Activated T-cell treated with anti-CD3 and anti-CD28 coated beads, Interleukin-2, amount 50 U/mL, for 4 hours (primary cell): ENCODE results near the gene SLC26A9. TPM values are rescaled to one million over a fixed set of nuclear protein-coding genes. Genes with fewer than 3 reads are reported as not detected.

Experiments
- ATAC-seq, 2 donors: fragments of 200-7000 bp; cut with Tn5 transposase; one replicate each; pipeline ENCODE4 v1.10.0; 2021
- DNase-seq: peaks from one replicate; pipeline ENCODE4 v3.0.0-alpha.2; 2020
- H3K27me3 Mint-ChIP-seq: one replicate; pipeline ENCODE4 v1.8.0; 2021; ENCODE audit warnings: low read depth, mixed read lengths
- H3K36me3 Mint-ChIP-seq: one replicate; pipeline ENCODE4 v1.8.0; 2022; ENCODE audit warnings: mixed read lengths; ENCODE audit not compliant: insufficient read depth
- H3K4me1 Mint-ChIP-seq: one replicate; pipeline ENCODE4 v1.8.0; 2021; ENCODE audit warnings: low read depth, mixed read lengths
- H3K4me3 Mint-ChIP-seq: one replicate; pipeline ENCODE4 v1.8.0; 2021; ENCODE audit warnings: mild to moderate bottlenecking, moderate library complexity, mixed read lengths
- H3K9me3 Mint-ChIP-seq: one replicate; pipeline ENCODE4 v1.8.0; 2021; ENCODE audit warnings: mixed read lengths
- total RNA-seq, 3 donors: library from RNA; stranded (reverse); gene quantifications; one replicate each; pipeline ENCODE4 v1.2.1, GENCODE V29; 2021

SLC26A9 gene
- total RNA-seq, 3 donors from 2014 or later, result not detected

GRCh38 chr1:205977402-205978014, 34.3 kb upstream of the SLC26A9 start:
- ATAC-seq (peak; percentile 73 to 76), DNase-seq (peak; percentile 73)
- H3K36me3 Mint-ChIP-seq, result no peaks in the 10 kb centered on the region
- peaks cover 6% of the 10 kb centered on the region for H3K9me3 Mint-ChIP-seq
- H3K4me1 Mint-ChIP-seq, result no peaks in the 10 kb centered on the region
- peaks cover 2% of the 10 kb centered on the region for H3K27me3 Mint-ChIP-seq
- H3K4me3 Mint-ChIP-seq, result no peak overlapping the region

GRCh38 chr1:205976708-205977401, 33.6 kb upstream of the SLC26A9 start:
- H3K27me3 Mint-ChIP-seq, result peaks cover 2% of the 10 kb centered on the region
- no peaks in the 10 kb centered on the region for H3K4me1 Mint-ChIP-seq
- no peak overlapping the region for H3K4me3 Mint-ChIP-seq
- H3K36me3 Mint-ChIP-seq, result no peaks in the 10 kb centered on the region
- DNase-seq (no peak), ATAC-seq (no peak)
- peaks cover 1% of the 10 kb centered on the region for H3K9me3 Mint-ChIP-seq

GRCh38 chr1:205976036-205976435, 32.8 kb upstream of the SLC26A9 start:
- no peak overlapping the region for H3K4me3 Mint-ChIP-seq
- no peak for ATAC-seq
- no peaks in the 10 kb centered on the region for H3K36me3 Mint-ChIP-seq
- no peaks in the 10 kb centered on the region for H3K9me3 Mint-ChIP-seq
- no peaks in the 10 kb centered on the region for H3K4me1 Mint-ChIP-seq
- peaks cover 2% of the 10 kb centered on the region for H3K27me3 Mint-ChIP-seq
- DNase-seq, result no peak

- no peak for DNase-seq
Measured at GRCh38 chr1:205975387-205975998, 32.2 kb upstream of the SLC26A9 start.

GRCh38 chr1:205974712-205975111, 31.5 kb upstream of the SLC26A9 start:
- H3K4me1 Mint-ChIP-seq, result no peaks in the 10 kb centered on the region
- no peak for DNase-seq
- H3K36me3 Mint-ChIP-seq, result no peaks in the 10 kb centered on the region
- no peak overlapping the region for H3K4me3 Mint-ChIP-seq
- peaks cover 2% of the 10 kb centered on the region for H3K27me3 Mint-ChIP-seq
- no peaks in the 10 kb centered on the region for H3K9me3 Mint-ChIP-seq
- ATAC-seq, result no peak

More at GRCh38 chr1:205975387-205975998, 32.2 kb upstream of the SLC26A9 start:
- Mint-ChIP-seq H3K4me3 (no peak overlapping the region), H3K9me3 (no peaks in the 10 kb centered on the region), H3K36me3 (no peaks in the 10 kb centered on the region), H3K27me3 (peaks cover 2% of the 10 kb centered on the region), H3K4me1 (no peaks in the 10 kb centered on the region)
- ATAC-seq, result no peak

- no peaks in the 10 kb centered on the region for H3K36me3 Mint-ChIP-seq
- H3K4me1 Mint-ChIP-seq, result no peaks in the 10 kb centered on the region
- no peak overlapping the region for H3K4me3 Mint-ChIP-seq
- DNase-seq (no peak), ATAC-seq (no peak)
- no peaks in the 10 kb centered on the region for H3K9me3 Mint-ChIP-seq
- H3K27me3 Mint-ChIP-seq, result peaks cover 2% of the 10 kb centered on the region
Measured at GRCh38 chr1:205973377-205974232, 30.3 kb upstream of the SLC26A9 start.

- no peak overlapping the region for H3K4me3 Mint-ChIP-seq
- ATAC-seq, result no peak
- no peaks in the 10 kb centered on the region for H3K9me3 Mint-ChIP-seq
- no peaks in the 10 kb centered on the region for H3K4me1 Mint-ChIP-seq
- DNase-seq, result no peak
- no peaks in the 10 kb centered on the region for H3K36me3 Mint-ChIP-seq
- H3K27me3 Mint-ChIP-seq, result peaks cover 2% of the 10 kb centered on the region
Measured at GRCh38 chr1:205972491-205973168, 29.4 kb upstream of the SLC26A9 start.

GRCh38 chr1:205972081-205972480, 28.8 kb upstream of the SLC26A9 start:
- no peaks in the 10 kb centered on the region for H3K4me1 Mint-ChIP-seq
- H3K9me3 Mint-ChIP-seq, result no peaks in the 10 kb centered on the region
- H3K27me3 Mint-ChIP-seq, result no peaks in the 10 kb centered on the region
- DNase-seq, result no peak
- no peak for ATAC-seq
- H3K36me3 Mint-ChIP-seq, result no peaks in the 10 kb centered on the region
- no peak overlapping the region for H3K4me3 Mint-ChIP-seq

- DNase-seq (no peak), ATAC-seq (no peak)
- no peaks in the 10 kb centered on the region for H3K27me3 Mint-ChIP-seq
- no peaks in the 10 kb centered on the region for H3K36me3 Mint-ChIP-seq
- no peaks in the 10 kb centered on the region for H3K9me3 Mint-ChIP-seq
- no peaks in the 10 kb centered on the region for H3K4me1 Mint-ChIP-seq
- H3K4me3 Mint-ChIP-seq, result no peak overlapping the region
Measured at GRCh38 chr1:205971082-205971481, 27.8 kb upstream of the SLC26A9 start.

GRCh38 chr1:205970486-205970885, 27.2 kb upstream of the SLC26A9 start:
- no peak for DNase-seq
- no peaks in the 10 kb centered on the region for H3K4me1 Mint-ChIP-seq
- H3K9me3 Mint-ChIP-seq, result no peaks in the 10 kb centered on the region
- no peaks in the 10 kb centered on the region for H3K36me3 Mint-ChIP-seq
- H3K27me3 Mint-ChIP-seq, result peaks cover 2% of the 10 kb centered on the region
- ATAC-seq, result no peak
- H3K4me3 Mint-ChIP-seq, result no peak overlapping the region

GRCh38 chr1:205969229-205969628, 26.0 kb upstream of the SLC26A9 start:
- H3K4me3 Mint-ChIP-seq, result no peak overlapping the region
- no peaks in the 10 kb centered on the region for H3K9me3 Mint-ChIP-seq
- no peak for DNase-seq
- peaks cover 2% of the 10 kb centered on the region for H3K27me3 Mint-ChIP-seq
- H3K4me1 Mint-ChIP-seq, result no peaks in the 10 kb centered on the region
- no peaks in the 10 kb centered on the region for H3K36me3 Mint-ChIP-seq
- no peak for ATAC-seq

GRCh38 chr1:205967554-205968335, 24.5 kb upstream of the SLC26A9 start:
- Mint-ChIP-seq H3K4me3 (no peak overlapping the region), H3K9me3 (no peaks in the 10 kb centered on the region), H3K36me3 (no peaks in the 10 kb centered on the region), H3K27me3 (peaks cover 2% of the 10 kb centered on the region), H3K4me1 (no peaks in the 10 kb centered on the region)
- no peak for ATAC-seq
- no peak for DNase-seq

- no peaks in the 10 kb centered on the region for H3K4me1 Mint-ChIP-seq
- DNase-seq, result no peak
Measured at GRCh38 chr1:205965036-205965884, 22.0 kb upstream of the SLC26A9 start.

More at GRCh38 chr1:205965036-205965884, 22.0 kb upstream of the SLC26A9 start:
- Mint-ChIP-seq H3K4me3 (no peak overlapping the region), H3K36me3 (no peaks in the 10 kb centered on the region), H3K9me3 (no peaks in the 10 kb centered on the region), H3K27me3 (peaks cover 2% of the 10 kb centered on the region)
- no peak for ATAC-seq
